Neutrophil (primary cell): ENCODE results near the gene USH2A.

Experiments
- H3K27ac ChIP-seq: fragments of 200-600 bp; sonication (generic); 2 replicates; pipeline ENCODE4 v1.5.1; 2016; ENCODE audit warnings: mild to moderate bottlenecking, moderate library complexity
- H3K27me3 ChIP-seq: fragments of 200-600 bp; sonication (generic); 2 replicates; pipeline ENCODE4 v1.6.0; 2016; ENCODE audit warnings: mild to moderate bottlenecking
- H3K36me3 ChIP-seq: fragments of 200-600 bp; sonication (generic); 2 replicates; pipeline ENCODE4 v1.5.1; 2017
- H3K4me1 ChIP-seq, 2 experiments: fragments of 200-600 bp in 1 of 2; sonication (generic) in 1 of 2; 1 replicate in 1 of 2; 2 replicates in 1 of 2; pipeline versions ENCODE4 v1.5.1 to v1.6.1; 2013 to 2016; ENCODE audit warnings: low read depth in 1 of 2, low read length in 1 of 2, mild to moderate bottlenecking in 1 of 2, moderate library complexity in 1 of 2; ENCODE audit not compliant: control insufficient read depth in 1 of 2, insufficient read depth in 1 of 2
- H3K4me3 ChIP-seq, 2 experiments: fragments of 200-600 bp in 1 of 2; sonication (generic) in 1 of 2; 1 replicate in 1 of 2; 2 replicates in 1 of 2; pipeline ENCODE4 v1.5.1; 2013 to 2016; ENCODE audit warnings: low read depth in 1 of 2, low read length in 1 of 2, mild to moderate bottlenecking in 1 of 2, moderate library complexity in 1 of 2
- H3K9me3 ChIP-seq: fragments of 200-600 bp; sonication (generic); 2 replicates; pipeline ENCODE4 v1.5.1; 2016
- TF ChIP-seq, protein P1 (sequence below): fragments of 200-600 bp; sonication (generic); IDR thresholded peaks from 2 replicates; pipeline ENCODE4 v1.5.1; 2016; ENCODE audit warnings: antibody characterized with exemption

The USH2A gene

DNA sequence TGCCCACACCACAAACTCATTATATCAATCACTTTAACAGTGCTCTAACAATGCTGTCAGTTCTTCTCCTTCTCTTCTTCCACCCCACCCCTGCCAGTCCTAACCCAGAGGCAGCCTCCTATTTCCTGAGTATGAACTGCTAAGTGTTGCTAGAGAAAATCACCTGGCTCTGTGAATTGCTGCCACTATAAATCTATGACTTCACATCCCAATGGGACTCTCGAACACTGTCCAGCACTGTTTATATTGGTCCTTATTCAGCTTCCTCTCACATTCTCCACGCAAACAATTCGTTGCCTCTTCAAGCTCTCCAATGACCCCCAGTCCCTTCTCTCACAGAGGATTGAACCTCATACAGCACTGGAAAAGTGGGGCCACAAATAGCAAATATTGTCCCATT, 27.0 kb upstream of the USH2A start:
- H3K9me3 ChIP-seq = no peaks in the 10 kb centered on the region
- no peak overlapping the region for H3K27ac ChIP-seq
- H3K27me3 ChIP-seq = no peaks in the 10 kb centered on the region
- H3K4me3 ChIP-seq = no peak overlapping the region
- no peaks in the 10 kb centered on the region for H3K36me3 ChIP-seq
- TF ChIP-seq, protein P1, sequence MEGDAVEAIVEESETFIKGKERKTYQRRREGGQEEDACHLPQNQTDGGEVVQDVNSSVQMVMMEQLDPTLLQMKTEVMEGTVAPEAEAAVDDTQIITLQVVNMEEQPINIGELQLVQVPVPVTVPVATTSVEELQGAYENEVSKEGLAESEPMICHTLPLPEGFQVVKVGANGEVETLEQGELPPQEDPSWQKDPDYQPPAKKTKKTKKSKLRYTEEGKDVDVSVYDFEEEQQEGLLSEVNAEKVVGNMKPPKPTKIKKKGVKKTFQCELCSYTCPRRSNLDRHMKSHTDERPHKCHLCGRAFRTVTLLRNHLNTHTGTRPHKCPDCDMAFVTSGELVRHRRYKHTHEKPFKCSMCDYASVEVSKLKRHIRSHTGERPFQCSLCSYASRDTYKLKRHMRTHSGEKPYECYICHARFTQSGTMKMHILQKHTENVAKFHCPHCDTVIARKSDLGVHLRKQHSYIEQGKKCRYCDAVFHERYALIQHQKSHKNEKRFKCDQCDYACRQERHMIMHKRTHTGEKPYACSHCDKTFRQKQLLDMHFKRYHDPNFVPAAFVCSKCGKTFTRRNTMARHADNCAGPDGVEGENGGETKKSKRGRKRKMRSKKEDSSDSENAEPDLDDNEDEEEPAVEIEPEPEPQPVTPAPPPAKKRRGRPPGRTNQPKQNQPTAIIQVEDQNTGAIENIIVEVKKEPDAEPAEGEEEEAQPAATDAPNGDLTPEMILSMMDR = no peak
- H3K4me1 ChIP-seq = no peaks in the 10 kb centered on the region

DNA sequence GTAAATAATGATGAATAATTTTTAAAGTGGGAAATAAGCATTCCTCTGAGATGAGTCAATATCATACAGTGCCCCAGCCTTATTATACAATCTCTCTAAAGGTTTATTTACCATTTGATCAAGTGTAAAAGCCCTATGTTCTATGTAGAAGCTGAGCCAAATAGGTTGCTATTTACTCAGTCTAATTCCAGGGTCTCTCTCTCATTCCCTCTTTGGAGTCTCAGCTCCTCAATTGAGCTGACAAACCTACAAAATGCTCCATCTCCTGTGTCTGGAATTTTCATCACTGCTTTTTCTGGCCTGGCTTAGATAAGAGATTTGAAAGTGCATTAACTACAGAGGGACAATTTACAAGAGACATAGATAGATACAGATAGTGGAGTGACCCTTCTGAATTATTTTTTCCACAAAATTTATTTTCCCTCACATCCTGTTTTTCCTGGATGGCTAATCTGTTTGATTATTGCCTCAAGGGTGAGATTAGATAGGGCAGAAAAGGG, 24.8 kb upstream of the USH2A start:
- TF ChIP-seq, protein P1 = no peak
- Histone ChIP-seq H3K36me3 (no peaks in the 10 kb centered on the region), H3K4me3 (no peak overlapping the region), H3K9me3 (no peaks in the 10 kb centered on the region), H3K27ac (no peak overlapping the region), H3K27me3 (no peaks in the 10 kb centered on the region), H3K4me1 (no peaks in the 10 kb centered on the region)

DNA sequence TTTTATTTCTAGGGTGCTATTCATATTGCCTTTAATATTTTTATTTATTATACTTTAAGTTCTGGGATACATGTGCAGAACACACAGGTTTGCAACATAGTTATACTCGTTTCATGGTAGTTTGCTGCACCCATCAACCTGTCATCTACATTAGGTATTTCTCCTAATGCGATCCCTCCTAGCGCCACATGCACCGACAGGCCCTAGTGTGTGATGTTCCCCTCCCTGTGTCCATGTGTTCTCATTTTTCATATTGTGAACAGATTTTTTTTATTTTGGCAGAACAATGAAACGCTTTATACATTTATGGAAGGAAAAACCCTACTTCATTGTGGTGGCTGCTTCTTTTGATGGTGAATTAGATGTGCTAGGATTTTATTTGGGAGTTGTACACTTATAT, 14.4 kb upstream of the USH2A start:
- H3K4me1 ChIP-seq = no peaks in the 10 kb centered on the region
- no peaks in the 10 kb centered on the region for H3K27me3 ChIP-seq
- H3K36me3 ChIP-seq = no peaks in the 10 kb centered on the region
- no peaks in the 10 kb centered on the region for H3K9me3 ChIP-seq
- no peak overlapping the region for H3K27ac ChIP-seq
- no peak overlapping the region for H3K4me3 ChIP-seq
- TF ChIP-seq, protein P1 = no peak

DNA sequence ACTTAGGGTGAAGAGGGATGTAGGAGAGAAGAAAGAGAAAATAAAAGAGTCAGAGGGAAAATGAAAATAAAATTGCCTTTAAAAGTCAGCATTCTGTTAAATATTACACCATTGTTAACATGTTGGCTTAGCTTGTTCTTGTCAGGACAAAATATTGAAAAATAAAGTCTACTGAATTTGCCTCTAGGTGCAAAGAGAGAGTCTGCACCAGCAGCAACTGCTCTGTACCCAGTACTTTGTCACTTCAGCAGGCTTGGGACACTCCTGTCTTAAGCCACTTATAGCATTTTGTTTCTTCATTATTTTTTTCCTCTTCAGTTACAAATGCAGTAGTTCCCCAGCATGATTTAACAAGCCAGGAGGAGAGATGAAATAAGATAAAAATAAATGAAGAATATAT, 11.0 kb upstream of the USH2A start:
- Histone ChIP-seq H3K4me1 (no peaks in the 10 kb centered on the region), H3K27me3 (no peaks in the 10 kb centered on the region), H3K36me3 (no peaks in the 10 kb centered on the region), H3K27ac (no peak overlapping the region), H3K4me3 (no peak overlapping the region), H3K9me3 (no peaks in the 10 kb centered on the region)
- TF ChIP-seq, protein P1 = no peak

DNA sequence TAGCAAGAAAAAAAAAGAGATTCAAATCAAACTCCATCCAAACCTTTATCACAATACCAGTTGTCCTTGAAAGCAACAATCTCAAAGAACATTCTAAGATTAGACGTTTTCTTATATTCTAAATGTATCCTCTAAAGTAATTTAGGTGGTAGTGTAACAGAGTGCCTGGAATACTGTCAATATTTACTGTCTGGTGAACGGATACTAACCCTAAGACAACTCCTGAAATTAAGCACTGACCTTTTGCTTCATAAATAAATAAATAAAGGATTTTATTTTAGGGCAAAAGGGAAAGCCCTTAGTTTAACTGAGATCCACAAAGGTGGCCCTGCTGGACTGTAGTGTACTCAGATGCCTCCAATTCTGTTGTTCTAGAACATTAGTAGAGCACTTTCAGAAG, 9.9 kb upstream of the USH2A start:
- TF ChIP-seq, protein P1 = no peak
- Histone ChIP-seq H3K27ac (no peak overlapping the region), H3K4me3 (no peak overlapping the region), H3K4me1 (no peaks in the 10 kb centered on the region), H3K36me3 (no peaks in the 10 kb centered on the region), H3K27me3 (no peaks in the 10 kb centered on the region), H3K9me3 (no peaks in the 10 kb centered on the region)

DNA sequence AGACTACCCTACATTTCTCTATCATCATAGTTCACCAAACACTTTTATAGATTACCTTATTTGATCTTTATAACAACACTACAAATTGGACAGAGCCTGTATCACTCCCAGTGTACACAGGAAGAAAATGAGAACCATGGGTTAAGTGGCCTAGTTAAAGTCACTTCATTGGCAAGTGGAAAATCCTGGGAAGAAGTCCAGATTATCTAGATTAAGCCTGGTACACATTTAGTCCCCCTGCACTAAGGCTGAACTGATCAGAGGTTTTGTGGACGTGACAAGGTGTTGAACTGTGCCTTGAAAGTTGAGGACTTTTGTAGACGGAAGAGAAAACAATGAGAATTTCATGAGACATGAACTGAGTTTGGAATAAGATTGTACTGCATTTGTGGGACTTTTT, 7.5 kb upstream of the USH2A start:
- Histone ChIP-seq H3K36me3 (no peaks in the 10 kb centered on the region), H3K4me3 (no peak overlapping the region), H3K27me3 (no peaks in the 10 kb centered on the region), H3K27ac (no peak overlapping the region), H3K4me1 (no peaks in the 10 kb centered on the region), H3K9me3 (no peaks in the 10 kb centered on the region)
- TF ChIP-seq, protein P1 = no peak
